Hepatocyte (in vitro differentiated cells): ENCODE measurements around the gene NSA2. TPM values are rescaled to one million over a fixed set of nuclear protein-coding genes. Genes with fewer than 3 reads are reported as not detected.

Experiments
- DNase-seq: peaks from one replicate; pipeline ENCODE4 v3.0.0-alpha.2; 2016; ENCODE audit warnings: low spot score
- H2AFZ ChIP-seq: fragments of 200-600 bp; sonication (generic); 2 replicates; pipeline ENCODE4 v1.6.0; 2016; ENCODE audit warnings: antibody characterized with exemption, mild to moderate bottlenecking
- H3K27ac ChIP-seq: fragments of 200-600 bp; sonication (generic); 2 replicates; pipeline ENCODE4 v1.5.1; 2016; ENCODE audit warnings: mild to moderate bottlenecking
- H3K27me3 ChIP-seq: fragments of 200-600 bp; sonication (generic); 2 replicates; pipeline ENCODE4 v1.6.1; 2016
- H3K36me3 ChIP-seq: fragments of 200-600 bp; sonication (generic); replicated peaks from 2 replicates; pipeline ENCODE4 v1.5.1; 2016; ENCODE audit warnings: low read depth; ENCODE audit not compliant: insufficient read depth
- H3K4me1 ChIP-seq: fragments of 200-600 bp; sonication (generic); 2 replicates; pipeline ENCODE4 v1.5.1; 2016; ENCODE audit warnings: mild to moderate bottlenecking, moderate library complexity; ENCODE audit not compliant: insufficient read depth
- H3K4me2 ChIP-seq: fragments of 200-600 bp; sonication (generic); 2 replicates; pipeline ENCODE4 v1.6.0; 2016
- H3K4me3 ChIP-seq: fragments of 200-600 bp; sonication (generic); 2 replicates; pipeline ENCODE4 v1.5.1; 2016; ENCODE audit warnings: mild to moderate bottlenecking
- H3K79me2 ChIP-seq: fragments of 200-600 bp; sonication (generic); 2 replicates; pipeline ENCODE4 v1.6.0; 2017; ENCODE audit warnings: mild to moderate bottlenecking
- H3K9me2 ChIP-seq: fragments of 200-600 bp; sonication (generic); replicated peaks from 2 replicates; pipeline ENCODE4 v1.6.0; 2017; ENCODE audit warnings: mild to moderate bottlenecking; ENCODE audit not compliant: insufficient read depth
- H3K9me3 ChIP-seq: fragments of 200-600 bp; sonication (generic); 2 replicates; pipeline ENCODE4 v1.5.1; 2016; ENCODE audit warnings: low read depth, mild to moderate bottlenecking
- H4K20me1 ChIP-seq: fragments of 200-600 bp; sonication (generic); 2 replicates; pipeline ENCODE4 v1.6.0; 2016; ENCODE audit warnings: mild to moderate bottlenecking; ENCODE audit not compliant: insufficient read depth, poor library complexity, severe bottlenecking
- EZH2 ChIP-seq: fragments of 200-600 bp; sonication (generic); IDR thresholded peaks from 2 replicates; pipeline ENCODE4 v1.6.1; 2016; ENCODE audit warnings: antibody characterized with exemption, mild to moderate bottlenecking, borderline replicate concordance
- EZH2phosphoT487 ChIP-seq: fragments of 200-600 bp; sonication (generic); IDR thresholded peaks from one replicate; pipeline ENCODE4 v1.6.1; 2018; ENCODE audit warnings: antibody characterized with exemption, mild to moderate bottlenecking, low read depth, moderate library complexity; ENCODE audit not compliant: unreplicated experiment, severe bottlenecking
- WGBS: methylation state at CpG from one replicate; pipeline ENCODE4 v1.1.6; 2016; ENCODE audit warnings: low lambda C conversion rate; ENCODE audit errors: missing lambda C conversion rate; 5-methylcytosine and 5-hydroxymethylcytosine counted together
- polyA plus RNA-seq: library from polyadenylated mRNA; unstranded; fragments of >200 nt; fragmentation: Nextera tagmentation; extraction: Ambion mirVana; gene quantifications from 2 replicates; pipeline ENCODE4 v1.2.1, GENCODE V29; 2016
- total RNA-seq: library from RNA; depleted of rRNA; stranded (reverse); fragments of >200 nt; gene quantifications from 2 replicates; pipeline ENCODE4 v1.2.3, GENCODE V29; 2014
- TF ChIP-seq, protein P1 (sequence below): fragments of 200-600 bp; sonication (generic); IDR thresholded peaks from 2 replicates; pipeline ENCODE4 v1.5.1; 2016; ENCODE audit warnings: antibody characterized with exemption, mild to moderate bottlenecking; ENCODE audit not compliant: poor library complexity

The NSA2 gene
- total RNA-seq (88.6 and 107 TPM in 2 replicates), polyA plus RNA-seq (44.2 and 50.7 TPM in 2 replicates)

DNA sequence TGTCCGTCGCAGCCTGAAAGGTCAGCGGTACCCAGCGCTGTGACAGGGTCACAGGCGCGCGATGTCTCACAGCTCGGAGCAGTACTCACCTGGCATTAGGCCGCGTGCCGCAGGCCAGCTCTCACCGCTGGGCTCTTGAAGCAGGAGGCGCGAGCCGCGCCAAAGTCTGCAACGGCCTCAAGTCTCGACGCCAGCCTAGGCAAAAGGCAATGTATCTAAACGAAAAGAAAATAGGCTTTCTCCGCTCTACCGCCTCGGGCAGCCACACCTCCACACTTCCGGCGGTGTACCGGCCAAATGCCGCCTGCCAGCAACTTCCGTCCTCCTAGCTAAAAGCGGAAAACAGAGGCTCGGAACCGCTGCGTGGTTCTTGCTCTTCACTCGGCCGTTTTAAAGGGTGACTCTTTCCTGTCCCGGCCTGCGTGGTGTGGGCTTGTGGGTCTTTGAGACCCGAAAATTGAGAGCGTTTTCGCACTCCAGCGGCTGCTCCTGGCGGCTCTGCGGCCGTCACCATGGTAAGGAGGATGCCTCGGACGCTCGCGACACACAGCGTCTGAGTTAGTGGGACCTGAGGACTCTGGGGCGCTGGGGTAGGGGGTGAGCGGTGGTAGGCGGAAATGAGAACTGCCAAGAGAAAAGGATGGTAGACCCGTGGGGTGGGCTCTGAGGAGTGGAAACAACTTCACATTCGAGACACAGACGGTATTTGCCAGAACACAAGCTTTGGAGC is at the start of gene NSA2, which contains the start of gene GFM2:
Gene NSA2, plus strand, starts transcription at position 401 of the 730 bp plus-strand sequence. Its CDS starts 112 bp downstream, at position 513.
Gene GFM2, minus strand, starts transcription at position 269 of the 730 bp plus-strand sequence. CDS start 3,375 bp downstream, outside the sequence.
- peaks cover 4% of the 10 kb centered on the region for H4K20me1 ChIP-seq
- peaks cover 23% of the 10 kb centered on the region for H3K4me1 ChIP-seq
- H2AFZ ChIP-seq, result peak within 1 kb of the TSS; percentile 100
- no peaks in the 10 kb centered on the region for H3K9me2 ChIP-seq
- H3K79me2 ChIP-seq, result peaks cover 45% of the 10 kb centered on the region
- H3K36me3 ChIP-seq, result no peaks in the 10 kb centered on the region
- peak within 1 kb of the TSS; percentile 98 for H3K4me2 ChIP-seq
- DNase-seq, result peak; percentile 95
- H3K27ac ChIP-seq, result peak within 1 kb of the TSS; percentile 96
- WGBS, result under 1% methylated on average over 54 of the region's 54 CpGs
- peak within 1 kb of the TSS; percentile 100 for H3K4me3 ChIP-seq
- H3K9me3 ChIP-seq, result no peaks in the 10 kb centered on the region
- H3K27me3 ChIP-seq, result no peaks in the 10 kb centered on the region
- TF ChIP-seq EZH2 (no peak), EZH2phosphoT487 (no peak)
- TF ChIP-seq, protein P1, sequence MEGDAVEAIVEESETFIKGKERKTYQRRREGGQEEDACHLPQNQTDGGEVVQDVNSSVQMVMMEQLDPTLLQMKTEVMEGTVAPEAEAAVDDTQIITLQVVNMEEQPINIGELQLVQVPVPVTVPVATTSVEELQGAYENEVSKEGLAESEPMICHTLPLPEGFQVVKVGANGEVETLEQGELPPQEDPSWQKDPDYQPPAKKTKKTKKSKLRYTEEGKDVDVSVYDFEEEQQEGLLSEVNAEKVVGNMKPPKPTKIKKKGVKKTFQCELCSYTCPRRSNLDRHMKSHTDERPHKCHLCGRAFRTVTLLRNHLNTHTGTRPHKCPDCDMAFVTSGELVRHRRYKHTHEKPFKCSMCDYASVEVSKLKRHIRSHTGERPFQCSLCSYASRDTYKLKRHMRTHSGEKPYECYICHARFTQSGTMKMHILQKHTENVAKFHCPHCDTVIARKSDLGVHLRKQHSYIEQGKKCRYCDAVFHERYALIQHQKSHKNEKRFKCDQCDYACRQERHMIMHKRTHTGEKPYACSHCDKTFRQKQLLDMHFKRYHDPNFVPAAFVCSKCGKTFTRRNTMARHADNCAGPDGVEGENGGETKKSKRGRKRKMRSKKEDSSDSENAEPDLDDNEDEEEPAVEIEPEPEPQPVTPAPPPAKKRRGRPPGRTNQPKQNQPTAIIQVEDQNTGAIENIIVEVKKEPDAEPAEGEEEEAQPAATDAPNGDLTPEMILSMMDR, result no peak

GRCh38 chr5:74717596-74717995 is 49.5 kb upstream of the NSA2 start:
- Histone ChIP-seq H3K4me3 (no peak overlapping the region), H3K36me3 (no peaks in the 10 kb centered on the region), H3K27me3 (no peaks in the 10 kb centered on the region), H3K79me2 (no peaks in the 10 kb centered on the region), H4K20me1 (no peaks in the 10 kb centered on the region), H3K9me2 (no peaks in the 10 kb centered on the region), H2AFZ (no peak overlapping the region), H3K27ac (no peak overlapping the region), H3K9me3 (no peaks in the 10 kb centered on the region), H3K4me1 (no peaks in the 10 kb centered on the region), H3K4me2 (no peak overlapping the region)
- TF ChIP-seq, protein P1, result no peak
- TF ChIP-seq EZH2 (no peak), EZH2phosphoT487 (no peak)
- no peak for DNase-seq
- 67% methylated on average over 1 of the region's 1 CpG for WGBS

DNA sequence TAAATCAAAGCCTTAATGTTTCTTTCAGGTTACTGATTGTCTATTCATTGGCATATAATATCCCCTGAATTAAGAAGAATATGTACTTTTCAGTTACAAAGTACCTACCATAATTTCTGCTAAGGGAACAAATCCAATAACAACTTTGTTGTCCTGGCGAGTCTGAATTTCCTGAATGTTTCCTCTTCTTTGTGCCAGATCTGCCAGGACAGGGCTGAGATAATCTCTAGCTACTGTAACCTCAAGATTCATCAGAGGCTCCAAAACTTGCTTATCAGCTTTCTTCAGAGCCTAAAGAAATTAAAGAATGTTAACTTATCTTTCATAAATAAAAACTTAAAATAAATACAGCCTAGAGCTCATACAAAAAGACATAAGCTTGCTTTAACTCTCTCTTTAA is 44.8 kb upstream of the NSA2 start:
- TF ChIP-seq EZH2phosphoT487 (no peak), EZH2 (no peak)
- TF ChIP-seq, protein P1, result no peak
- Histone ChIP-seq H3K79me2 (no peaks in the 10 kb centered on the region), H3K27me3 (no peaks in the 10 kb centered on the region), H3K27ac (no peak overlapping the region), H2AFZ (no peak overlapping the region), H3K4me3 (no peak overlapping the region), H3K9me3 (no peaks in the 10 kb centered on the region), H3K9me2 (no peaks in the 10 kb centered on the region), H4K20me1 (no peaks in the 10 kb centered on the region), H3K4me1 (no peaks in the 10 kb centered on the region), H3K36me3 (no peaks in the 10 kb centered on the region), H3K4me2 (no peak overlapping the region)
- DNase-seq, result no peak
- 83% methylated on average over 1 of the region's 1 CpG for WGBS
